Stimulated activated CD8-positive, alpha-beta memory T cell treated with anti-CD3 and anti-CD28 coated beads, Interleukin-4, amount 100 ng/mL, for 1 hour (primary cell): ENCODE results near the gene GAB2.

ENCODE experiments used
- DNase-seq, 2 donors: peaks; one replicate each; pipeline ENCODE4 v3.0.0-alpha.2; 2020; ENCODE audit warnings: low read depth in 2 of 2, low spot score in 1 of 2

GAB2 gene

GRCh38 chr11:78400702-78401101 is 16.9 kb downstream of the GAB2 start:
- DNase-seq, result no peak

GRCh38 chr11:78400116-78400515 is 17.5 kb downstream of the GAB2 start:
- no peak for DNase-seq

- no peak for DNase-seq
Measured at GRCh38 chr11:78399136-78399535, 18.5 kb downstream of the GAB2 start.

GRCh38 chr11:78398715-78399114 is 18.9 kb downstream of the GAB2 start:
- no peak for DNase-seq

- DNase-seq, result no peak
Measured at GRCh38 chr11:78397398-78397797, 20.2 kb downstream of the GAB2 start.

GRCh38 chr11:78395597-78395996 is 22.0 kb downstream of the GAB2 start:
- no peak for DNase-seq

- no peak for DNase-seq
Measured at GRCh38 chr11:78392854-78393253, 24.8 kb downstream of the GAB2 start.

GRCh38 chr11:78391424-78391823 is 26.2 kb downstream of the GAB2 start:
- no peak for DNase-seq

GRCh38 chr11:78390809-78391208 is 26.8 kb downstream of the GAB2 start:
- no peak for DNase-seq

GRCh38 chr11:78386215-78386941 is 31.2 kb downstream of the GAB2 start:
- no peak for DNase-seq

GRCh38 chr11:78385205-78385604 is 32.4 kb downstream of the GAB2 start:
- DNase-seq, result no peak

- no peak for DNase-seq
Measured at GRCh38 chr11:78384231-78384630, 33.4 kb downstream of the GAB2 start.

- DNase-seq, result no peak
Measured at GRCh38 chr11:78381865-78382264, 35.8 kb downstream of the GAB2 start.

GRCh38 chr11:78380615-78381051 is 37.0 kb downstream of the GAB2 start:
- DNase-seq, result no peak

- no peak for DNase-seq
Measured at GRCh38 chr11:78379039-78379670, 38.5 kb downstream of the GAB2 start.

GRCh38 chr11:78377625-78378418 is 39.8 kb downstream of the GAB2 start:
- no peak for DNase-seq

GRCh38 chr11:78376858-78377257 is 40.8 kb downstream of the GAB2 start:
- no peak for DNase-seq

- DNase-seq, result no peak
Measured at GRCh38 chr11:78374917-78375316, 42.7 kb downstream of the GAB2 start.

- no peak for DNase-seq
Measured at GRCh38 chr11:78373689-78374088, 43.9 kb downstream of the GAB2 start.

GRCh38 chr11:78372114-78372768 is 45.4 kb downstream of the GAB2 start:
- DNase-seq, result no peak

GRCh38 chr11:78371221-78371891 is 46.3 kb downstream of the GAB2 start:
- DNase-seq, result no peak
